GM19372 (cell line): ENCODE results near the gene OTUB1.
"Not testable (repeated sequence)": the region's sequence is repeated elsewhere in the genome, so short reads cannot be mapped to it uniquely, and the experiment has no call there.

Experiments used
- ATAC-seq: cut with Tn5 transposase; IDR thresholded peaks from one replicate; pipeline ENCODE4 v1.9.1; 2021; ENCODE audit warnings: mild to moderate bottlenecking, low read depth, moderate library complexity; ENCODE audit not compliant: unreplicated experiment

The OTUB1 gene, protein sequence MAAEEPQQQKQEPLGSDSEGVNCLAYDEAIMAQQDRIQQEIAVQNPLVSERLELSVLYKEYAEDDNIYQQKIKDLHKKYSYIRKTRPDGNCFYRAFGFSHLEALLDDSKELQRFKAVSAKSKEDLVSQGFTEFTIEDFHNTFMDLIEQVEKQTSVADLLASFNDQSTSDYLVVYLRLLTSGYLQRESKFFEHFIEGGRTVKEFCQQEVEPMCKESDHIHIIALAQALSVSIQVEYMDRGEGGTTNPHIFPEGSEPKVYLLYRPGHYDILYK

DNA sequence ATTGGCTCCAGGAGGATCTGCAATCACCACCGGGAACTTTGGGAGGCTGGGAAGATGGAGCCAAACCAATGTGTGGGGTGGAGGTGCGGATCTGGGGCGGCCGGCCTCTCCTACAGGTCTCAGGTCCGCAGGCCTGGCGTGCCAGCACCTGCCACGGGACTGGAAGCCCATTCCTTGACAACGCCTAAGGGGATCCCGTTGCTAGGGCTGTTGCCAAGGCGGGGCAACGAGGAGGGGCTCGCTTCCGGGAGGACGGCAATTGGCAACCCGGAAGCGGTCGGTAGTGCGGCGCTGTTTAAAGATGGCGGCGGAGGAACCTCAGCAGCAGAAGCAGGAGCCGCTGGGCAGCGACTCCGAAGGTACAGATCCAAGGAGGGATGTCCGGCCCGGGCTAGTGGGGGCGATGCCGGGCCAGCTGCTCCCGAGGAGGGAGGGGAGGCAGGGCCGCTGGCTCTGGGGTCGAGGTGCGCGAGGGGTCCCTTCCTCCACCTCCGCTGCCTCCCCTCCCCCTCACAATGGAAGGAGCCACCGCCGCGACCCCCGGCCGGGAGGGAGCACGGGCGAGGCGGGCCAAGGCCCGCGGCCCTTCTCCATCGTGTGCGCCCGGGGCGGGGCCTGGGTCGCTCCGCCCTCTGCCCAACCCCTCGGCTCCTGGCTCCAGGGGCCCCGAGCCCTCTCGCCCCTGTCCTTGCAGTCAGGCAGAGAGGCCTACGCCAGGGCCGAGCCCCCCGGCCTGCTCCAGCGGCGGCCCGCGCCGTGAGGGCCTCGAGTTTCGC, at the start of gene OTUB1:
Gene OTUB1 (plus strand): TSS at position 283 of the 776 bp plus-strand sequence. CDS start 19 bp downstream, at position 302.
- peak; percentile 79 for ATAC-seq

DNA sequence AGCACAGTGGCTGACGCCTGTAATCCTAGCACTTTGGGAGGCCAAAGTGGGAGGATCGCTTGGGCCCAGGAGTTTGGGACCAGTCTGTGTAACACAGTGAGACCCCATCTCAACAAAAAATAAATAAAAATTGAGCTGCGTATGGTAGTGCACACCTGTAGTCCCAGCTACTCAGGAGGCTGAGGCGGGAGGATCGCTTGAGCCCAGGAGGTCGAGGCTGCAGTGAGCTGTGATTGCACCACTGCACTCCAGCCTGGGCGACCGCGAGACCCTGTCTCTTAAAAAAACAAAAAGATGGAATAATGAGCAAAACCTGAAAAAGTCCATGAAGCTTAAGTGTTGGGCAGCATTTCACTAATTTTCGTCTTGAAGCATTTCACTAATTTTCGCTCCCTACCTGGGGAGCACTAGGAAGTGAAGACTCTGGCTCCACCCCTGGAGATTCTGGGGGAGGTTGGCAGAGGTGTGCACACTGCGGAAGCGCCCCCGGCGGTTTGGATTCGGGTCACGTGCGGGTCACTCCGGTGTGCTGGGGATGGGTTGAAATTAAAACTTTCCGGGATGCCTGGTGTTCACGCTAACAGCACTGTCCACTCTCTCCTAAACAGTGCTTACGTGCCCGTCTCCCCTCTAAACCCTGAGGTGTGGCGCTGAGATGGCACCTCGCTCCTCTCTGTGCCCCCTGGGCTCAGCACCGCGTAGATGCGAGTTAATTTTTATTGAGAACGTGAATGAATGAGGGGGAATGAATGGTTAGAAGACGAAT, 48.3 kb upstream of the OTUB1 start:
- peak; percentile 17 for ATAC-seq

DNA sequence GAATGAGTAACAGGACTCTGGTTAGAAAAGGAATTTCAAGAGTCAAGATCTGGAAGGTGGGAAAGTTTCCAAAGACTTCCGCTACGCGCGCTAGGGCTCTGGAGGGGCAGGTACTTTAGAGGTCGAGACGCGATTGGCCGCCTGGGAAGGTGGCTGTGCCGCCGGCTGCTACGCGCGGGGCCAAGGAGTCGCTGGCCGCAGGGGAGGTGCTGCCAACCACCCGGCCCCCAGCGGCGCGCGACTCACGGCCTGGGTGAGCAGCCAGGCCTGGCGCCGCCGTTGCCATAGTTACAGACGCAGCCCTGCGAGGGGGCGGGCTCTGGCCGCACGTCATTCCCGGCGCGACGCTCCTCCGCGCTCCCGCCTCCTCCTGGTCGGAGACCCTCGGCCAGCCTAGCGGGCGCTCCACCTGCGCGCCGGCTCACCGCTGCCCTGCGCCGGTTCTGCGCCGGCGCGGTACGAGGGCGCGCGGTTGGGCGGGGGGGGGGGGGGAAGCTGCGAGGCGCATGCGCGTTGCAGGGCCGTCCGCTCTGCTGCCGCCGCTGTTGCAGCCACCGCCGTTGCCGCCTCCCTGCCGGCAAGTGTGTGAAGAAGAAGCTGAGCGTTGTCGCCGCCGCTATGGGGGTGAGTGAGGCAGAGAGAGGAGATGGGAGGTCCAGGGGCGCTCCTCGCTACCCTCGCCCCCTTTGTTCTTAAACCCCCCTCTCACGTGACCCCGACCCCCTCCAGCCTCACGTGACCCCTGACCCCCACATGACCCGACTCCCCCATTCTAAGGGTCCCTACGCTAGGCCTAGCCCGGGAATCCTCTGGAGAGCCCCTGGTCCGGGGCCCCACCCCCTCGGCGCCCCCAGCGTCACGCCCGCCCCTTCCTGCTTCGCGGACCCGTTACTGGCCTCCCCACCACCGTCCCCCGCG, 47.5 kb upstream of the OTUB1 start, which contains the start of gene NAA40:
Gene NAA40 (plus strand): TSS at position 524 of the 918 bp plus-strand sequence. CDS start 95 bp downstream, at position 619.
- ATAC-seq = peak; percentile 93

DNA sequence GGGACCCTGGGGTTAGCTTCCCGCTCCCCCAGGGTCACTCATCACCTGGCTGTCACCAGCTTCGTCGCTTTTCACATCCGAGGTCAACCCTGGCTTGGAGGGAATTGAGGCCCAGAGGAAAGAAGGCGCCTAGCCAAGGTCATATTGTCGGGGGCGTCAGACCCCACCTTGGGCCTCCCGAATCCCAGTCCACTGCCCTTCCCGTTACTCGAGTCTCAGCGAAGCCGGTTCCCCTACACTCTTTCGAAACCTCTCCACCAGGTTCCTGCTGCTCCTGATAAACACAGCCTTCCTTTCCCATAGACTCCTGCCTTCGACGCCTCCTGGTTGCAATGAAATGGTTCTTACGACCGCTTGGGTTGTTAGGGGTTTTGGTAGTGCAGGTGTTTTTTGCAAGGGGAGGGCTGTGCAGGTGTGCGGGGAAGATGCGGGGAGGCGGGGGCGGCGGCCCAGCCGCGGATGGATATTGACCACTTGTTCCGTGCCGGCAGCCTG, 46.8 kb upstream of the OTUB1 start:
- ATAC-seq = no peak

DNA sequence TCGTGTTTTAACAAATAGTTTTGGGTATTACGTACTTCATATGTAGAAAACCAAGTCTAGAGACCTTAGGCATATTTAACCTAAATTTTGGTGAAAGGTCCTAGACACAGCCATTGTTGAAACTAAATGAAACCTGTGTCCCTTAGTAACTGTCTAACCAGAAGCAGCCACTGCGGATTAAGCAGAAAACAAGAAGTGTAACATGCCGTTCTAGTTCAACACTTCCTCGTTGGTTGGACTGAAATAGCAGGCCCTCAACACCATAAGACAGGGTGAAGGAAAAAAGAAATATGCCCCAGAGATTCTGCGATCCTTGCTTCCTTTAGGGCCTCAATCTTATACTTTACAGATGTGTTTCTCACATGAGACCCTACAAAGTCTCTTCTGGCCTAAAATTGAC, 45.5 kb upstream of the OTUB1 start:
- ATAC-seq = no peak

DNA sequence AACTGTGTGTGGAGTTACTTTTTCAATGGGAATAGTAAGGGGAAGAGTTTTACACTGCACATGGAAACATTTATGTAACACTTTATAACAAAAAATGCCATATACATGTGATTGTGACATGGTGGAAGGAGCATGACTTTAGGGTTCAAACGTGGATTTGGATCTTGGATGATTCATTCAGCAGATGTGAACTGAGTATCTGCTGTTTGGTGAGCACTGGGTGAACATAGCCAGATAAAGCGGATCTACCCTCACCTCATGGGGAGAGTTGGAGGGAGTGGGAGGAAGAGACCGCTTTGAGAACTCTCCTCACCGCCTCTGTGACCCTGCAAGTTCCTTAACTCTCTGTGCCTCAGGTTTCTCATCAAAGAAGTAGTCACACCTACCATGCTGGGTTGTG, 44.3 kb upstream of the OTUB1 start:
- ATAC-seq = no peak

DNA sequence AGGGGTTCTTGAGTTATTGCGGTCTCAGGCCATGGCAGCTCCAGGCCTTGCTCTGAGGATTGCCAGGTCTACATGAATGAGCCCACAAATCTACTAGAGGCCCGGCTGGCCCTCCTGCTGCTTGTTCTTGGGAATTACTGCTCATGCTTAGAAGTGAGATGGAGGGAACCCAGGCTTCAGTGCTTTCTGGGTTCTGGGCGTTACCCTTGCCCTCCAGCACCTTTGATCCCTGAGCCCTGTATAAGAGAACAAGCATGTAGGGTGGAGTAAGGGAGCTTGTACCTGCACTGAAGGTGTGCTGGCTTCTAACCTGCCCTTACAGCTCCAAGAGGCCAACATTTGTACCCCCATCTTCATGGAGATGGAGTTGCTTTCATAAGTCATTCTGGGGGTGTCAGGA, 43.4 kb upstream of the OTUB1 start:
- ATAC-seq = no peak

DNA sequence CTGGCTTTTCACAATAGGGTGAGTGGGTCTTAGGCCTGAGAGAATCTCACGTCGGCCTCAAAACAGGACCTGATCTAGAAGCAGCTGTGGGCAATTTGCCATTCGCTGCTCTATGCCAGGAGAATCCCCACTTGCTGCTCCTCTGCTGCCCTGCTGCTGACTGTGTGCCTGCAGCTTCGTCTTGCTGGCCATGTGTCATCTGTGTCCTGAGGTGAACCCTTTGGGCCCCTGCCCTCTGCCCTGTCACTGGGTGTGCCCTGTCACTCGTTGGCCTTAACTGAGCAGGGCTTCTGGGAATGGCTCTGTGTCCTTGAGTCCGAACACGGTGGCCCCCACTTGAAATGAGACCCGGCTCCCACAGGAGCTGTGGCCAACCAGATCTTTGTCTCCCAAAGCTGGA, 41.3 kb upstream of the OTUB1 start:
- no peak for ATAC-seq

DNA sequence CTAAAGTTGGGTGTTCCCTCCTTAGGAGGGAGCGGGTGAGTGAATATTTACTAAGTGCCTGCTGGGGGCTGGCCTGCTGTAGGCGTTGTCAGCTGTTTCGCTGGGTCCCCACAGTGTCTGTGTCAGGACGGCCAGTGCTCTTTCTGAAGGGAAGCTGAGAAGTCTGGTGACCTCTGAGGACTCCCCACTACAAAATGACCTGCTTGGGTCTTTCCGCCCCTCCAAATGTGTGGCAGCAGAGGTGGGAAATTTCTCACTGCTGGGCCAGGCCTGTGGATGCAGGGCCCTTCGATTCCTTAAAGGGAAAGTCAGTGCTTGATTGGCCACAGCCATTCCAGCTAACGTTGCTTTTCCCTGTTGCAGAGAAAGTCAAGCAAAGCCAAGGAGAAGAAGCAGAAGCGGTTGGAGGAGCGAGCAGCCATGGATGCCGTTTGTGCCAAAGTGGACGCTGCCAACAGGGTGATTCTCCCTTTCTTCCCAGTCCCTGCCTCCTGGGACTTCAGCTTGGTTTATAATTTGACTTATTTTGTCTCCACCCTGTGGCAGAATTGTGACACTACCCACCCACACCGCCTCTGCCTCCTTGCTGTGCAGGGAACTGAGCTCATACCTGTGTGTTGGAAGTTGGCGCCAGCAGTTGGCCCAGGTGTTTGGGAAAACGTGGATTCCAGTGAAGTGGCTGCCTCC, 40.6 kb upstream of the OTUB1 start:
- no peak for ATAC-seq

DNA sequence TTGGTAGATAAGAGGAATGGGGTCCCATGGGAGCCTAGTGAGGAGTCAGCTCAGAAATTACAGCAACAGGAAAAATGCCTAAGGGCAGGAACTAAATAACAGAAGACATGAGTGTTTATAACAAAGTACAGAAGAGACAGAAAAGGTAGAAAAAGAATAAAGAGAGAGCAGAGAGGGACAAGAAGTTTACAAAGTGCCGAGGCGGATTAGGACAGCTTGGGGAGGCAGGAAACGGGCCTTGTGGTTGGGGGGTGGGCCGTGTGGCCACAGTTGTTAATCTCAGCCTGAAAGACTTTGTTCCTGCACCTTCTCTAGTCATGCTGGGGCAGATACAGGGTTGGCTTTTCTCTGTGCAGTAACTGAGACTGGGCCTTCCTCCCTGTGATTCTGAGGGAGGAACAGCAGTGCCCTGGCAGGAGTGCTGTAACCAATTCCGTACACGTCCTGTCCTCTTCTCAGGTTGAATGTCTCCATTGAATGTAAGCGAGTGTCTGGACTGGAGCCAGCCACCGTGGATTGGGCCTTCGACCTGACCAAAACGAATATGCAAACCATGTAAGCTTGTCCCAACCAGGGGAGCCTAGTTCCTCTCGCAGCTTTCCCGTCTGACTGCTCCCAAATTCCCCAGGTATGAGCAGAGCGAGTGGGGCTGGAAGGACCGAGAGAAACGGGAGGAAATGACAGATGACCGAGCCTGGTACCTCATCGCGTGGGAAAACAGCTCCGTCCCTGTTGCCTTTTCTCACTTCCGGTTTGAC, 34.3 kb upstream of the OTUB1 start:
- ATAC-seq = no peak

DNA sequence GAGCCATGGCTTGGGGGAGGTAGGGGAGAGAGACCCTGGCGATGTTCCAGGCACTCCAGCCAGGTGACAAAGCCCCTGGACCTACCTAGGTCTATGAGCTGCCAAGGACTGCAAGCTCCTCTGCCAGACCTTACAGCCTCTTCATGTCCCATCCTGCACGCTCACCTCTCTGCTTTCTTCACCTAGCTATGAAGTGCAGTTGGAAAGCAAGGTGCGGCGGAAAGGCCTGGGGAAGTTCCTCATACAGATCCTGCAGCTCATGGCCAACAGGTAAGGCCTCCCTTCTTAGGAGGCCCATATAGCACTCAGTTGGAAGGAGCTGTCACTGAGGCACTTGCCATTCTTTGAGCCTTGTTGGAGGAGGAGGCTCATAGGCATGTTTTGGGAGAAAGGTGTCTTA, 33.7 kb upstream of the OTUB1 start:
- ATAC-seq = no peak

DNA sequence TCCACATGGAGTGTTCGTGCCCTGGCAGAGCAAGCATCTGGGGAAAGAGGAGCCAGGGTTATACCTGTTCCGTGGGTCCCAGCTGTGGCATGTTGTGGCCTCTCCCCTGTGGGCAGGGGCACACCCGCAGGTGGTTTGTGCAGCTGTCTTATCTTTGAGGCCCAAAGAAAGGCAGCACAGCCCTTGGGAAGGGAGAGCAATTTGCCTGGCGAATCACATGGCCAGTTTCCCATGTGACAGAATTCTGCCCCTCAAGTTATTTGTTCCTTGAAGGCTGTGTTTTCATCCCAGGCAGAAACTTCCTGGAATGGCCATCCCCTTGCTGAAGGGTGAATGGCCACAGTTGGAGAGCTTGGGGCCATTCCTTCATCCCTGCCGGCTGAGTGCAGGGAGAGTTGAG, 28.2 kb upstream of the OTUB1 start:
- ATAC-seq = no peak

DNA sequence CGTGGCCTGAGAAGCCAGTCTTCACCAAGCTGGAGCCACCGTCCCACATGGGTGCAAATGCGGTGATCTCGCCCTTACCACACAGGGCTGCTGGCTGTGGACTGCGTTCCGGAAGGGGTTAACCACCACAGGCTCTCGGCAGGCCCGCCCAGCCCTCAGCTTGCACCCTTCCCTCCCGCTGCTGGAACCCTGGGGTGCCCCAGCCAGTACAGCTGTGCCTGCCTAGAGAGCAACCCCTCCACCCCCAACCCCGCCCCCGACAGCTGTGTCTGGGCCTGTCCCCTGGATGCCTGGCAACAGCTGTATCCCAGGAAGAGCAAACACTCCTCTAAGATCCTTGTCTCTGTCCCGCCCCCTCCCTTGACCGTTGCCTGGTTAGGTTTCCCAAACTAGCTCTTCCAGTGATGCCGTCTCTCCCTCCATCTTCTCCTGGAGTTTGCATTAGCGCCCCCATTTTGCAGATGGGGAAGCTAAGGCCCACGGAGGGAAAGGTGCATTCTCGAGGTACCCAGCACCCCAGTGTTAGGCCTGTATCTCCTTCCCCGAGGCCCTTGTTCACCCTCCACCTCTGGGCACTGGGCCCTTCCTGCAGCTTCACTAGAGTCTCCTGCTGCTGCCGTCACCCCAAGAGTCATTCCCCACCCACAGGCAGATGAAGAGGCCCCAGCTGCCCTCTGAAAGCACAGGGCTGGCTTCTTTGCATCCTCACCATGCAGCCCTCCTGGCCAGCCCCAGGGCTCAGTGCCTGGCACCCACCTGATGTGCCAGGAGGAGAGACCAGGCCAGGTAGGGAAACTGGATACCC, 24.4 kb upstream of the OTUB1 start:
- ATAC-seq = no peak

DNA sequence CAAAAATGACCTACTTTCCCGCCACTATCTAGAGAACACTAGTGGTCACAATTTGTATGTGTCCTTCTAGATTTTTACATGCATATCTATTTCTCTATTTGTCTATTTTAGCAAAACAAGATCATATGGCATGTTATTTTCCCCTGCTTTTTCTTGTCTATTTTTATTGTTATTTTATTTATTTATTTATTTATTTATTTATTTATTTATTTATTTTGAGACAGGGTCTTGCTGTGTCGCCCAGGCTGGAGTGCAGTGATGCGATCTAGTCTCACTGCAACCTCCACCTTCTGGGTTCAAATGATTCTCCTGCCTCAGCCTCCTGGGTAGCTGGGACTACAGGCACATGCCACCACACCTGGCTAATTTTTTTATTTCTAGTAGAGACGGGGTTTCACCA, 22.3 kb upstream of the OTUB1 start:
- not testable (repeated sequence) for ATAC-seq

DNA sequence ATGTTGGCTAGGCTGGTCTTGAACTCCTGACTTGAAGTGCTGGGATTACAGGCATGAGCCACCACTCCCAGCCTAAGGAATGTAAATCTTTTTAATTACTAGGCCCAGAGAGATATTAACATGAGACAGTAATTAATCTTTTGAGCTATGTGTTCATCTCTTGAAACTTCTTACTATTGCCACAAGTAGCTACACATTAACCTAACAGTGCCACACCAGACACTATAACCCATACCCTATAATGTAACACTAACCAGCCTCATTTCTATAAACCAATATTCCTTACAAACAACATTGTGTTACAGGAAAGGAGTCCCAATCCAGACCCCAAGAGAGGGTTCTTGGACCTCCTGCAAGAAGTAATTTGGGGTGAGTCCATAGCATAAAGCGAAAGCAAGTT, 19.8 kb upstream of the OTUB1 start:
- ATAC-seq = no peak

DNA sequence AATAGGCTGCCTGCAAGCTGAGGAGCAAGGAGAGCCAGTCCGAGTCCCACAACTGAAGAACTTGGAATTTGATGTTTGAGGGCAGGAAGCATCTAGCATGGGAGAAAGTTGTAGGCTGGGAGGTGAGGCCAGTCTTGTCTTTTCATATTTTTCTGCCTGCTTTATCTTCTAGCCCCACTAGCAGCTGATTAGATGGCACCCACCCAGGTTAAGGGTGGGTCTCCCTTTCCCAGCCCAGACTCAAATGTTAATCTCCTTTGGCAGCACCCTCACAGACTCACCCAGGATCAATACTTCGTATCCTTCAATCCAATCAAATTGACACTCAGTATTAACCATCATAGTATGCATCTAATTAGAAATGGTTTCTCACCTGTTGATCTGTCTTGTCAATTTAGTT, 16.8 kb upstream of the OTUB1 start:
- no peak for ATAC-seq

DNA sequence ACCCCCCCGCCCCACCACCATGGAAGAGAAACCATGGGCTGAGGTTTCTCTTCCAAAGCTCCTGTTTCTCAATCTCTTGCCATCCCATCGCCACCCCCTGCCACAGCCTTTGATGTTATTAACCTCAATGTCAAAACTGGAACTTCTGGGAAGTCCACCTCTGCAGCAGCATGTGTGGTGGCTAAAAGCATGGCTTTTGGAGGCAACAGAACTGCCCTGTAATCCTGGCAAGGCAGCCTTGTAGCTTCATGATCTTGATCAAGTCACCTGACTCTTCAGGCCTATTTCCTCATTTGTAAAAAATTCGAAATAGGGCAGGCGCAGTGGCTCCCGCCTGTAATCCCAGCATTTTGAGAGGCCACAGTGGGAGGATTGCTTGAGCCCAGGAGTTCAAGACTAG, 15.3 kb upstream of the OTUB1 start:
- no peak for ATAC-seq

DNA sequence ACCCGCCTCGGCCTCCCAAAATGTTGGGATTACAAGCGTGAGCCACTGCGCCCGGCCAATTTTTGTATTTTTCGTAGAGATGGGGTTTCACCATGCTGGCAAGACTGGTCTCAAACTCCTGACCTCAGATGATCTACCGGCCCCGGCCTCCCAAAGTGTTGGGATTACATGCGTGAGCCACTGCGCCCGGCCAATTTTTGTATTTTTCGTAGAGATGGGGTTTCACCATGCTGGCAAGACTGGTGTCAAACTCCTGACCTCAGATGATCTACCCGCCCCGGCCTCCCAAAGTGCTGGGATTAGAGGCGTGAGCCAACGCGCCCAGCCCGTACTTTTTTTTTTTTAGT, 12.4 kb upstream of the OTUB1 start:
- not testable (repeated sequence) for ATAC-seq
